HG03571 (cell line): ENCODE data around the gene PDGFD.

Experiments used
- ATAC-seq: cut with Tn5 transposase; IDR thresholded peaks from one replicate; pipeline ENCODE4 v1.9.1; 2021; ENCODE audit not compliant: unreplicated experiment

The PDGFD gene

DNA sequence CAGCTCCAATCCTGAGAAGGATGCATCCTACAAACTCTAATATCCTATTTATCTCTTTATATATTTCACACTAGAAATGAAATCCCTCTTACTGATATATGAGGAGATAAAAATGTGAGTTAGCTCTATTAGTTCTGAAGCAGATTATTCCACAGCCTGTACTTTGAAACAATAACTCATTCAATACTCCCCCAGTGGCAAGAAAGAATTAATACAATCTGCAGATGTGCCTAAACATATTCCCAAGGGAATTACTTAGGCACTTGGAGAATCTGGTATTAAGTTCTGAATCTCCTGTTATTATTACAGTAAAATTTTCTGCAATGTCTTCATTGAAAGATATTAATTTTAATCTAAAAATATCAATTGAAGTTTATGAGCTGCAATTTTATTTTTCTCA lies 68.2 kb downstream of the PDGFD start:
- no peak for ATAC-seq

DNA sequence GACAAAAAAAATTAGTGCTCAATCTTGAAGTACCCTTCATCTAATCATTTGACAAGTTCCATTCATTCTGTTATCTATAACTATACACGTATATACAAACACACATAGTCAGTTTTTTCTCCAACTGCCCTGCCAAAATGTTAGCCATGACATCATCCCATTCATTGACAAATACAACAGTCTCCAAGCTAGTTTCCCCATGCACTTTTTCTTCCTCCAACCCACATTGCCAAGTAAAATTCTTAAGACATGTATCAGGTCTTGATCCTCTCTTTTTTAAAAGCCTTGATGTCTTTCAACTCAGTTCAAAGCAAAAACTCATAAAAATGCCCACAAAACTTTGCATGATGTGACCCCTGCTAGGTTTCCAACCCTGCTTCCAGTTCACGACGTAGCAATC lies 69.4 kb downstream of the PDGFD start:
- no peak for ATAC-seq

DNA sequence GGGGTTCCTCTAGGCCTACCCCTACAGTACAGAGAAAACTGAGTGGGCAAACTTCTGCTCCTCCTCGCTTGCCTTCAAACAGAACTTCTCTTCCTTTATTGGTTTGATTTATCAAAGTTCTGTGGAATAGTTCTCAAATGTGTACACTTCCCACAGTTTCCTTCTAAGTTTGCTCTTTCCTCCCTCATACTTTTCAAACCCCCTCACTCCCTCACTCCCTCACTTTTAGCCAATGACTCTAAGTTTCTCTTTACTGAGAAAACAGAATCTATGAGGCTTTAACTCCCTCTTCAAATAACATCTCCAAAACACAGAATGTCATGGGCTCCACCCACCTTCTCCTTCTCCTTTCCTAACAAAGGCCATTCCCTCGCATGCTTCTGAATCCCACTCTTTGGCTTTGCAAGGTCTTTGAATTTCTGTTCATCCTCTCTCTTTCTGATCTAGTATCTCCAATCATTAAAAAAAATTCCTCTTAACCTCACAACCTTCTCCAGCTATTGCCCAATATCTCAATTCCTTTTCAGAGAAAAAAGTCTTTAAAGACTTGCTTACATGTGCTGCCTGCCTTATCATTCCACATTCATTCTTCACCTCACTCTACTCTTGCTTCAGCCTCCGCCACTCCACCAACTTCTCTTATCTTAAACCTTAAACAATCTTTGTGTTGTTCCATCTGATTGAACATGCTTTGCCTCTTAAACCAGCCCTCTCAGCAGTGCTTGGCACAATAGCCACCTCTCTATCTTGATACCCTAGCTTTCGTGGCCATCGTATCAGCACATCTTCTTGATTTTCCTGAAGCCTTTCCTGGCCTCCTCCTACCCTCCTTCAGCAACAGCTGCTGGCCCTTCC lies 70.3 kb downstream of the PDGFD start:
- ATAC-seq, result no peak

DNA sequence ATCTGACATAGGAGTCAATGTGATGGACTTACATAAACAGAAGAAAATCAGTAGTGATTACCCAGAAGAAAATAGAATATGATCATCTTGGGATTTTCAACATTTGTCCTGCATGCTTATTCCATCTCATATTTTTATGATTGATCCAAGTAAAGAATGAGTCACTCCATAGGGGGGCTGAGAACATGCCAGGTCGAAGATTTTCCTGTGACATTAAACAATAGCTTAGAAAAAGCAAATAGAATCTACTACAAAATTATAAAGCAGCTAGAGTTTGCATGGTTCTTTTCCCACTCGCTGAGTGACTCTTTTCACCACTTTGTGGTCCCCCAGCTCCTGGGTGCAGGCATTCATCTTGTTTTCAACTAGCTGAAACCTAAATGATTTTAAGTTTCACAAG lies 71.2 kb downstream of the PDGFD start:
- ATAC-seq, result no peak

DNA sequence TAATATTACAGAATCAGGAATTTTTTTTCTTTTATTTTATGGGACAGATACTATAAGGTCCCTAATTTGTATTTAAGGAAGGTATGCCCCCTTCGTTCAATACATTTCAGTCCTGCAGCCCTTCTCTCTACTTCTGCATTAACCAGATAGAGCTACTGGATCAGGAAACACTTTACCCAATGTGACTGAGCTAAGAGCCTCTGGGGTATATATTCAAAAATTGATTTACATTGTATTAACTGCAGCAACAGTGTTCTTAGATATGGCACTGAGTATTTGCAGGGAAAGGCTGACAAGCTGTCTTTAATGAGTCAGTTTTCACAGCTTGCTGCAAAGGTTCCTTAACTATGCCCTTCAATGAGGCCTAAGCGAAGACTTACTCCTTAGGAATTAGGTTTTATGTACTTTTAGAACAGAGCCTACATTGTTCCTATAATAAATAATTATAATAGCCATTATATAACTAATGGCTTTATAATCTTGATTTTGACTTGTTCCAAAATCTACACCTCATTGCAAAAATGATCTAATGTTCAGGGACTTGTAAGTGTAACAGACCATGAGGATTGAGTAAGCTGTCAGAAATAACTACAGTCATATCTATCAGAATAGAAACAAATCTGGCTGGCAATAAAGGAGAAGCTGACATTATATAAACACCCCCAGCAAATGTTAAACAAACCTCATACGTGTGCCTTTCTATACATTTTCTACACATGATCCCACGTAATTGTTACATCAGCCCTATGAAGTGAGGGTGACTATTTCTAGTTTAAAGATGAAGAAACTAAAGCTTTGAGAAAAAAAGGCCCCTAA lies 72.5 kb downstream of the PDGFD start:
- no peak for ATAC-seq

DNA sequence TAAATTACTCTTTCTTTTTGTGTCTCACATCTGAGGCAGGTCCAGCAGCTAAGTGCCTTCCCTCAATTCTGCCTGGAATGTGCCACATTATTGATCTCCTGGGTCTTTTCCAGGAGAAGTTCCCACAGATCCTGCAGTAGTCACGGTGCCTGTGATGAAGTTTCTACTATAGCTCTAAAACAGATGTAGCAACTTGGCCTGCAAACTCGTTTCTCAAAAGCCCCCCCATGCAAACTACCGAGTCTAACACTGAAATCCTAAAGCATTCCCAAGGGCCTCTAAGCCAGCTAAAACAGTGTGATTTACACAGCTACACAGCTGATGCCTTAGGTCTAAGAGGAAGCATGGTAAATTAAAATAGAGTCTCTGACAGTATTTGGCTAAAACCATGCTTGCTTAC lies 73.2 kb downstream of the PDGFD start:
- ATAC-seq, result no peak

DNA sequence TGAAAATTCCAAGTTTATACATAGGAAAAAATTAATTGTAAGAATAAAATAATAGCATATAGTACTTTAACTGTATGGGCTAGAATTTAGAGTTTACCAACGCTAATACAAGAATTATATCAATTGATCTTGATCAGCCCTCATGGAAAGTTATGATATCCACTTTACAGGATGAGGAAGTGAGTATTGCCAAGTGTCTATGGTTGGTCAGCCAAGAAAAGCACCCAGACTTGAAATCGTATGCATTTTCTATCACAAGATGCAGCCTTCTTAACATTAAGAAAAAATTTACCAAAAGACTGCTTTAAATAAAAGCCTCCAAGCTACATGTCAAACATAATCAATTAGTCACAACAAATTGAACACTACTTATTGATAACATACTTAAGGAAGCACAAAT lies 74.5 kb downstream of the PDGFD start:
- ATAC-seq, result no peak

DNA sequence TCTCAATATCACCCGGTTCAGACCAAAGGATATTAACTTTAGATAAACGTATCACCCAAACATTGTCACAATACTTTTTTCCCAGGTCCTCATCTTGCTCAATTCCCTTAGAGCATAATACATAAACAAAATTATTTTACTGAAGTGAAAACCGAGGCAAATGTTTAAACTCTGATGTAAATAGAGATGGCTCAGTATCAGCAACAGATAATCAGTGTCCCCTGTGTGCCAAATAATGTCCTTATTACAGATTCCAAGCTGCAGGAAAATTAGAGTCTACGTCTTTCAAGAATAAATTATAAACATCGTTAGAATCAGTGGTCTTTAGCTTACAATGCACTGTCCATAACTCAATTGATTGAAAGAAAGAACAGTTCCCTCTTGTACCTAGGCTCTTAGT lies 77.3 kb downstream of the PDGFD start:
- ATAC-seq, result no peak

DNA sequence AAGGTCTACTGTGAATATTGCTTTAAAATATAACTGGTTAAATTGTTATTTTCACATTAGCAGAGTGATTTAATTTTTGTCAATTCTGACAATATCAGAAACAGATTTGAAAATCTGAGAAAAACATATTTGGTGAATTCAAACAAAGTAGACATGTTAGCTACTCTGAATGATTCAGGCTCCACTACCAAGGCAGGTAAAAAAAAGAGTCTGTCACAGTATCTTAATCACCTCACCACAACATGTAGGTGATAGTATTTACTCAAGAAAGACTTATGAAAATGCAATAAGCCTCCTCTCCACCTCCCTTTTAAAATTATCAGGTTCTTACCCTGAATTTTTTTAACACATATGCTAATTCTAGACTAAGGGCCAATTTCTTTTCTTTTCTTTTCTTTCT lies 85.0 kb downstream of the PDGFD start:
- no peak for ATAC-seq

DNA sequence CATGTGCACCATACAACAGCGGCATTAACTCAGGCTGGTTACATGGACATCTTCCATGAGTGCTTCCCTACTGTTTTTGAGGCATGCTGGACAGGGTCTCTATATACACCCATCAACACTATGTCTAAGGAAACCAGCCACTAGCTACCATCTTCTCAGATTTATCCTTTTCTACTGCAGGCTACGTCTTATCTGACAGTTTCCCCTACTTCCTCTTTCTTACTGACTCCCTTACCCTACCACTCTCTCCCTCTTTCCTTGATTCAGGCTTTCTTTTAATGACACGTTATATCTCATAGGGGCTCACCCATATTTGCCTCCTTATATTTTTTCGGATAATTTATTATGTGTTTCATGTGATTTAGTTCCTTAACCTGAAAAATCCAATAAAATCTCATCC lies 85.7 kb downstream of the PDGFD start:
- no peak for ATAC-seq

DNA sequence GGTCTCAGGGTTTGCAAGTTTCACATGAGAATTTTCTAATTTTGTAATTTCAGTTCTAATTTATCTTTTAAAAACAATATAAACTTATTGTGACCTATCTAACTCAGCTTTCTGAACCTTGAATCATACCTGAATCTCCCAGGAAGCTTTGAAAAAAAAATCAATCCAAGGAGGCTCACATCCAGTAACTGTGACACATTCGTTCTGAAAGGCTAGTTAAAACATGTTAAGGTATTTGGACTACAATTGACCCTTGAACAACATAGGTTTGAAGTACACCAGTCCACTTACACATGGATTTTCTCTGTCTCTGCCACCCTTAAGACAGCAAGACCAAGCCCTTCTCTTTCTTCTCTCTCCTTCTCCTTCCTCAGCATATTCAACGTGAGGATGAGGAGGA lies 87.5 kb downstream of the PDGFD start:
- no peak for ATAC-seq

DNA sequence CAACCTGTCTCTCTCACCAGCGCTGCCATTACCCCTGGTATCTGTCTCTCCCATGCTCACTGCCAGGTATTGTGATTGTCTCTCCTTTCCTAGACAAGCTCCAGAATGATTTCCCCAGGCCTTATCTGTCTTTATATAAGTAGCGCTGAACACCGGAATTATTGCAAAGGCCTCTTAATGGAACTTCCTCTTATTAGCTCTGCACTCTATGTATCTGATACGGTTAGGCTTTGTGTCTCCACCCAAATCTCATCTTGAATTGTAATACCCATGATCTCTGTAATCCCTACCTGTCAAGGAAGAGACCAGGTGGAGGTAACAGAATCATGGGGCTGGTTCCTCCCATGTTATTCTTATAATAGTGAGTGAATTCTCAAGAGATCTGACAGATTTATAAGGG lies 88.2 kb downstream of the PDGFD start:
- ATAC-seq, result no peak

DNA sequence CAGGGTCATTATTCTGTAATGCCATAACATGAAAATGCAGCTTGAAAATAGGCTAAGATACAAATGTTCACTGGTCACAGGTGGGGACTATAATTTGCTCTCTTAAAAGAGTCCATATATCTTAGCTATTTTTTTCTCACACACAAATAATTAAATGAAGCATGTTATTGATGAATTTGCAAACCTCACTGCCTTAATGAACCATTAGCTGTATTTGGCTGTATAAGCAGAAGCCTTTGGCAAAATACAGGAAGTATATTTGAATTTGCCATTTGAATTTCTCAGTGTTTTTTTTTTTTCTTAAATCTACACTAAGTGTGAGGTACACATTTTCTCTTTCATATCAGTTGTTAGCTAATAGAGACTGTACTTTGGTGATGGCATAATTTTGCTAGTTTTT lies 88.9 kb downstream of the PDGFD start:
- no peak for ATAC-seq

DNA sequence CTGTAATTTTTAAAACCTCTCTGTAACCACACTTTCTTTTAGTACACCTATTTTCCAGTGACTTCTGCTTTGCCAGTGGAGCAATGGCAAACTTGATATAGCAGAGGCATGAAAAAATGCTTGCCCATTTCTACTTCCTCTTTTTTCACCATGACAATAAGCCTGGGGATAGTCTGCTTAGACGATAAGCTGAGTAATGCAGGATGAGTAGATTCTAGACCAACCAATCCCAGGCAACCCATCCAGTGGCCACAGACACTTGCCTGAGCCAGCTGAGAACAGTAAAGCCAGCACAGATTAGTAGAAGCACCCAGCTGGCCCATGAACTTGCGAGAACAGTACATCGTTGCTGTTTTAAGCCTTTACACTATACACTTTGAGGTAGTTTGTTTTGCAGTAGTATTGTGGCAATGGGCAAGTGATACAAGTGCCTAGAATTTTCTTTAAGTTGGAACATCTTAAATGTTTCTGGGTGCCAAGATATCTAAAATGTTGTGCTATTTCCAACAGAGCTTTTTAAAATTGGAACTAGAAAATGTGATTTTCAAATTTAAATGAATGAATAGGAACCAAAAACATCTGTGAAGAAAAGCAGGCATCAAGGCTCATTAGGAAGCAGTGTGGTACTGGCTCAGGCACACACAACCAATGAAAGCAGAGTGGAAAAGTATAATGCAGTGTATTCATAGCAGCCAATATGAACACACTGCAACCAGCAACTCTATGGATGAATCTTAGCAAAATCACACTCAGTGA lies 89.8 kb downstream of the PDGFD start:
- peak; percentile 61 for ATAC-seq

DNA sequence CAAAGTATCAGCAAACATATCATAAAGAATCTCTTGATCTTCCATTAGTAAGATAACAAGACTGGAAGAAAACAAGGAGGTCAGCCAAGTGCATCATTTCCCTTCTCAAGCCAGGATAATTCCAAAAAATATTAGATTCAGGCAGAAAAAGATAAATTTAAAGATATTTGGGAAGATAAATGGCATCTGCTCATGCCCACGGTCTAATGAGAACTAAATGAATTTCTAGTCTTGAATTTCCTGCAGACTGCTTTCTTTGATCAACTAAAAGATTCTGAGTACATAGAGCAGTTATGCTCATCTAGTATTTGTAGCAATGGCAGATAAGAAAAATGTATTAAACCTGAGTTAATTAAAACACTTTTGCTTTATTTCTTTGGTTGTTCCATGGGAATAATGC lies 96.4 kb downstream of the PDGFD start:
- no peak for ATAC-seq

DNA sequence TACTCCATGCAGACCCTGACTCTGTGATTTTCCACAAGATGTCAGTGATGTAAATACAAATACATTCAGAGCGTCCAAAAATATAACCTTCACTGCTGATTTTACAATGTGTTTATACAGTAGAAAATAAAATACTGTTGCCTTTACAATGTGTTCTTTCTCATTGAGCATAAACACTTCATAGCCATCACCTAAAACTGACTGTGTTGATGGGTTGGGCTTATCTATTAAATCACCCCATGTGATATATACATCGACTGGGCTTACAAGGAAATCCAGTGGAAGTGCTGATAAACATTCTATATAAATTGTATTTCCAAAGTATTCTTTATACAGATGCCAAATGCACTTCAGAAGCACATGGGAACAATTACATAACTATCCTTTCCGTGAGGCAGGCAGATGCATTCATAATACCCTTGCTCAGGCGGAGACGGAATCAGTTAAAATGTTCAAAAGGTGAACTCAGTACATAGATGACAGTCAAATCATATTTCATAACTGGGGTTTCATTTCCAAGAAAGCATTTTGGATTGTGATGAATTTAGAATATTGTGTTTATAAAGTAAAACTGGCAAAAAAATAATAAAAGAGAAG lies 99.8 kb downstream of the PDGFD start:
- ATAC-seq, result no peak

DNA sequence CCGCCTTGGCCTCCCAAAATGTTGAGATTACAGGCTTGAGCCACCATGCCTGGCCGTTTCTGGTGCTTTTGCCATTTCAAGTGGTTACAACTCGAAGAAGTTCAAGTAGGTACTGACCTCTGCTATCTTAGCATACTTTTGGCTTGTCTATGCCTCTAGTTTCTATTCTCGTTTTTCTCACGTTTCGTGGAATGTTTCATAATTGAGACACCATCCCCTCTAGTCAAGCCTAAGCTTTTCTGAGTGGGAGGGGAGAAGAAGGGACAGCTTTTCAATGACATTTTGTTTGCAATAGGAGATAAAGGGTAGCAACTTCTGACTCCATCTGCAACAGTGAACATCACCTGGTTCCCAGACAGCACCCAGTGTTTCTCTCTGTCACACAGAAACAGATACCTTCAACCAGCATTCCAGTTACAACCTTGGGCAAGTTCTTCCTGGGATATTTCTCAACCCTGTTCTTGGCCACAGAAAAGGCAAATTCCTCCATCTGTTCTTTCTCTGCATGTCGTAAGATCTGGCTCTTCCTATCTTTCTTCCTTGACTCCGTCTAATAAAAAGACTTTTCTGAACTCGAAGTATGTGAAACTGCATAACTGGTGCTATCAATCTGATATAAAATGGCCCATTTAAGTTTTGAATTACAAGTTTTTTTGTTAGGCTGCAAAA lies 102.0 kb downstream of the PDGFD start:
- no peak for ATAC-seq

DNA sequence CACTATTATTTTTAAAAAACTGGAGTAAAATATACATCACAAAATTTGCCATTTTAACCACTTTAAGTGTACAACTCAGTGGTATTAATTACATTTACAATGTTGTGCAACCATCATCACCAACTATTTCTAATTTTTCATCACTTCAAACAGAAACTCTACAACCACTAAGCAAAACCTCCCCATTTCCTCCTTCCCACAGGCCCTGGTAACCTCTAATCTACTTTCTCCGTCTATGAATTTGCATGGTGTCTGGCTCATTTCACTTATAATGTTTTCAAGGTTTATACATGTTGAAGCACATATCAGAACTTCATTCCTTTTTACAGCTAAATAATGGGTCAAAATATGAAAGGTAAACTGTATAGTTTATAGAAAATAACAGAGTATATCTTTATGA lies 103.1 kb downstream of the PDGFD start:
- no peak for ATAC-seq

DNA sequence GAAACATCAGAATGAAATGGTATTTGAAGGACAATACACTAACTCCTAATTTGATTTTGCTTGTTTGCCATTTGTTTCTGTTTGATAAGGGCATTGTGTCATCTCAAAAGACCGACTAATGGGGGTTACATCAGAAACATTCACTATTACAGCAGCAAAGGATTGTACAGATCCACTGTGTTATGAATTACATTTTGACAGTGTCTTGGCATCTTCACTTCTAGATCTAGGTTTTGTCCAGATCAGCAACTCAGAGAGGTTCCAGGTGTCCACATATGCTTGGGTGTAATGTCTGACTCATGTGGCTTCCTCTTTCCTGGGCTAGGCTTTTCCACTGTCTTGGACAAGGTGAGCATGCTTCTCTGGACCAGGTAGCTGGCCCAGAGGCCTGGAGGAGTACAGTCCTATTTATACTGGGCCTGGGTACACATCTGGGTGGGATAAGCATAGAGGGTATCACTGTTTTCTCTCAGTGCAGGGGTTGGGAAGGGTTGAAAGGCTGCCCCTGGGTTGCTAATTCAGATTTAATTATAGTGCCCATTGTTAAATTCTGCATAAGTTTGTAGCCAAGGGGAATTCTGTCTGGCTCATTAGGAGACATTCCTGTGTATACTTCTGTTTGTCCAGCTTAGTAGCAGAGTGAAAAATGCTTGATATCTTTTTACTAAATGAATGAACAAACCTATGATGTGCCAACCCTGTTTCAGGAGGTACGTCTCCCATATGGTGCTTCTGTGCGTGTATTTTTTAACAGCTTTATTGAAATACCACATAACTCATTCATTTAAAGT lies 103.7 kb downstream of the PDGFD start:
- no peak for ATAC-seq

DNA sequence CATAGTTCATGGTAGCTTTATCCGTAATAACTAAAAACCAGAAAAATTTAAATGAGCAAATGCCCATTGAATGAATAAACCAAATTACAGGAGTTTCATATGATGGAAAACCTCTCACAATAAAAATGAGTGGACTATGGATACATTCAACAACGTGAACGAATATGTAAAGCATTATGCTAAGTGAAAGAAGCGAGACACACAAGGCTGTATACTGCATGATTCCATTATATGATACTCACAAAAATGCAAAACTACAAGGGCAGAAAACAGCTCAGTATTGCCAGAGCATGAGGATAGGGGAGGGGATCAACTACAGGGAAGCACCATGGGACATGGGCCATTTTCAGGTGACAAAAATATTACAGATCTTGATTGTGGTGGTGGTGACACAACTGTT lies 105.3 kb downstream of the PDGFD start:
- ATAC-seq, result no peak
